SK-N-SH (cell line): Measurements from ENCODE around the gene MBNL1. TPM values are rescaled to one million over a fixed set of nuclear protein-coding genes. Genes with fewer than 3 reads are reported as not detected.
A peak's percentile ranks its signal among the peaks of the same experiment; 100 is the strongest.

Experiments used
- CTCF ChIA-PET: fragments of 300-600, 350-600 bp; formaldehyde crosslinking; extraction: SDS; loops from one replicate; lab custom pipeline; 2021; lab: Yijun Ruan, JAX
- POLR2A ChIA-PET: fragments of 350-600 bp; sonication (Branson Sonifier 250); formaldehyde crosslinking; extraction: SDS; loops from one replicate; lab custom pipeline; 2020; ENCODE audit warnings: antibody characterized with exemption, inconsistent platforms; lab: Yijun Ruan, JAX
- DNase-seq: peaks from one replicate; pipeline ENCODE4 v3.0.0; 2012
- H2AFZ ChIP-seq: fragments of 200-600 bp; sonication (generic); 2 replicates; pipeline ENCODE4 v1.8.1; 2016; ENCODE audit warnings: antibody characterized with exemption, mild to moderate bottlenecking, low read depth
- H3F3A ChIP-seq: fragments of 200-600 bp; sonication (generic); replicated peaks from 2 replicates; pipeline ENCODE3; 2016; ENCODE audit warnings: antibody characterized with exemption, mild to moderate bottlenecking; ENCODE audit not compliant: insufficient read depth
- H3K27ac ChIP-seq, 2 experiments: fragments of 200-500 bp in 1 of 2; fragments of 200-600 bp in 1 of 2; sonication (Bioruptor generic) in 1 of 2; sonication (generic), shearing (Covaris generic) in 1 of 2; 2 replicates each; pipeline versions ENCODE4 v1.5.1 to v1.6.1; 2014 to 2016; ENCODE audit warnings: low read depth in 2 of 2, inconsistent platforms in 1 of 2, low read length in 1 of 2, mild to moderate bottlenecking in 1 of 2, mixed read lengths in 1 of 2
- H3K27me3 ChIP-seq: fragments of 200-600 bp; sonication (generic), shearing (Covaris generic); 2 replicates; pipeline ENCODE4 v1.6.1; 2016; ENCODE audit warnings: mixed run types; ENCODE audit not compliant: insufficient read depth
- H3K36me3 ChIP-seq, 2 experiments: fragments of 200-500 bp in 1 of 2; fragments of 200-600 bp in 1 of 2; sonication (Bioruptor generic) in 1 of 2; sonication (generic) in 1 of 2; replicated peaks in 1 of 2; 2 replicates each; pipeline versions ENCODE3 to v1.5.1; 2014 to 2016; ENCODE audit warnings: low read length in 1 of 2, mild to moderate bottlenecking in 1 of 2; ENCODE audit not compliant: insufficient read depth in 2 of 2, control insufficient read depth in 1 of 2
- H3K4me1 ChIP-seq, 2 experiments: fragments of 200-500 bp in 1 of 2; fragments of 200-600 bp in 1 of 2; sonication (Bioruptor generic) in 1 of 2; sonication (generic), shearing (Covaris generic) in 1 of 2; 2 replicates each; pipeline versions ENCODE4 v1.5.1 to v1.6.1; 2014 to 2016; ENCODE audit warnings: low read depth in 1 of 2, low read length in 1 of 2, mixed run types in 1 of 2; ENCODE audit not compliant: insufficient read depth in 2 of 2, control insufficient read depth in 1 of 2
- H3K4me2 ChIP-seq: fragments of 200-600 bp; sonication (generic), shearing (Covaris generic); 2 replicates; pipeline ENCODE4 v1.6.1; 2017; ENCODE audit warnings: mixed run types
- H3K4me3 ChIP-seq, 2 experiments: fragments of 200-500 bp in 1 of 2; fragments of 200-600 bp in 1 of 2; sonication (Bioruptor generic) in 1 of 2; sonication (generic), shearing (Covaris generic) in 1 of 2; 2 replicates each; pipeline versions ENCODE4 v1.5.1 to v1.8.1; 2014 to 2016; ENCODE audit warnings: low read depth in 2 of 2, inconsistent platforms in 1 of 2, low read length in 1 of 2, mild to moderate bottlenecking in 1 of 2, mixed read lengths in 1 of 2, moderate library complexity in 1 of 2
- H3K79me2 ChIP-seq: fragments of 200-600 bp; sonication (generic); 2 replicates; pipeline ENCODE4 v1.8.1; 2017; ENCODE audit warnings: mild to moderate bottlenecking; ENCODE audit not compliant: insufficient read depth
- H3K9ac ChIP-seq: fragments of 200-600 bp; sonication (generic); 2 replicates; pipeline ENCODE4 v1.6.1; 2017; ENCODE audit warnings: mixed run types
- H3K9me2 ChIP-seq: fragments of 200-600 bp; sonication (generic); 2 replicates; pipeline ENCODE4 v1.6.1; 2017; ENCODE audit warnings: mixed run types
- H3K9me3 ChIP-seq: fragments of 200-600 bp; sonication (generic); 2 replicates; pipeline ENCODE4 v1.6.1; 2017; ENCODE audit warnings: mixed run types, mild to moderate bottlenecking, moderate library complexity
- H4K20me1 ChIP-seq: fragments of 200-600 bp; sonication (generic); 2 replicates; pipeline ENCODE4 v1.6.1; 2017; ENCODE audit warnings: mild to moderate bottlenecking, mixed run types; ENCODE audit not compliant: insufficient read depth
- CHD2 ChIP-seq: fragments of 150-350 bp; IDR thresholded peaks from 2 replicates; pipeline ENCODE4 v1.6.1; 2018; ENCODE audit warnings: low read length; ENCODE audit not compliant: partially characterized antibody
- ELF1 ChIP-seq: IDR thresholded peaks from 2 replicates; pipeline ENCODE4 v1.4.0; 2012
- EP300 ChIP-seq, 2 experiments: IDR thresholded peaks; 2 replicates each; pipeline versions ENCODE4 v1.4.0 to v1.6.1; 2012; ENCODE audit warnings: borderline replicate concordance in 1 of 2, low read depth in 1 of 2, low read length in 1 of 2
- IRF3 ChIP-seq: fragments of 150-350 bp; IDR thresholded peaks from 2 replicates; pipeline ENCODE4 v1.6.1; 2016; ENCODE audit warnings: mild to moderate bottlenecking, low read depth, low read length
- JUND ChIP-seq: IDR thresholded peaks from 2 replicates; pipeline ENCODE4 v1.4.0; 2012
- MAX ChIP-seq: IDR thresholded peaks from 2 replicates; pipeline ENCODE4 v1.4.0; 2012; ENCODE audit warnings: low read depth
- NFIC ChIP-seq: IDR thresholded peaks from 2 replicates; pipeline ENCODE4 v1.4.0; 2012; ENCODE audit warnings: borderline replicate concordance
- NRF1 ChIP-seq: IDR thresholded peaks from 2 replicates; pipeline ENCODE4 v1.6.1; 2012; ENCODE audit warnings: low read depth, mild to moderate bottlenecking, low read length
- PBX3 ChIP-seq: IDR thresholded peaks from 2 replicates; pipeline ENCODE4; 2012
- POLR2AphosphoS5 ChIP-seq: IDR thresholded peaks from 2 replicates; pipeline ENCODE4 v1.6.1; 2012; ENCODE audit warnings: low read depth, low read length
- RAD21 ChIP-seq: IDR thresholded peaks from 2 replicates; pipeline ENCODE4 v1.6.1; 2012; ENCODE audit warnings: mild to moderate bottlenecking, low read length
- RXRA ChIP-seq: IDR thresholded peaks from 2 replicates; pipeline ENCODE4 v1.4.0; 2012; ENCODE audit warnings: low read depth, mild to moderate bottlenecking, borderline replicate concordance
- SMC3 ChIP-seq: IDR thresholded peaks from 2 replicates; pipeline ENCODE4 v1.6.1; 2012; ENCODE audit warnings: low read depth, low read length, improper control_type of control experiment
- TEAD4 ChIP-seq: IDR thresholded peaks from 2 replicates; pipeline ENCODE4 v1.4.0; 2012; ENCODE audit warnings: mild to moderate bottlenecking, borderline replicate concordance; ENCODE audit not compliant: insufficient read depth
- USF2 ChIP-seq: fragments of 150-350 bp; IDR thresholded peaks from 2 replicates; pipeline ENCODE4 v1.6.1; 2017; ENCODE audit warnings: antibody characterized with exemption, low read length, low read depth, borderline replicate concordance
- WGBS: methylation state at CpG from one replicate; pipeline ENCODE4 v1.1.6; 2017; ENCODE audit warnings: low lambda C conversion rate; 5-methylcytosine and 5-hydroxymethylcytosine counted together
- polyA plus RNA-seq, 3 experiments: library from polyadenylated mRNA; depleted of rRNA; stranded (reverse); fragments of >200 nt; gene quantifications; 2 replicates each; pipeline ENCODE4 v1.2.3, GENCODE V29; 2012

The MBNL1 gene
- polyA plus RNA-seq, 1 of the 3 experiments (the other 2 are of a cell fraction), result 44.3 TPM

GRCh38 chr3:152428577-152428976 is 159.8 kb downstream of the MBNL1 start:
- H3K4me2 ChIP-seq, result no peak overlapping the region
- no peaks in the 10 kb centered on the region for H3K9me2 ChIP-seq
- H4K20me1 ChIP-seq, result peaks cover 14% of the 10 kb centered on the region; the same call in 1 of the 2 replicates
- H3K4me3 ChIP-seq, result no peak overlapping the region
- ChIA-PET CTCF (interaction anchor here (1.1 kb wide), 1 partner anchor 15 kb away, joined by 3 read pairs; no protein-coding TSS in a partner anchor), POLR2A (no interaction called here)
- DNase-seq, result no peak
- 100% methylated on average over 3 of the region's 3 CpGs for WGBS
- peaks cover 7 to 17% of the 10 kb centered on the region in 2 experiments for H3K36me3 ChIP-seq
- H3K79me2 ChIP-seq, result peaks cover 88% of the 10 kb centered on the region
- peak overlapping the region in 1 of 2 experiments; percentile 63; a peak in 1 of 4 replicates for H3K27ac ChIP-seq
- H3K9ac ChIP-seq, result no peak overlapping the region
- no peak overlapping the region for H2AFZ ChIP-seq
- peaks cover 10 to 14% of the 10 kb centered on the region in 2 experiments for H3K4me1 ChIP-seq
- H3F3A ChIP-seq, result peaks cover 40% of the 10 kb centered on the region
- no peaks in the 10 kb centered on the region for H3K27me3 ChIP-seq
- no peaks in the 10 kb centered on the region for H3K9me3 ChIP-seq
- TF ChIP-seq ELF1 (no peak), MAX (no peak), NRF1 (no peak), JUND (no peak), IRF3 (no peak), PBX3 (no peak), POLR2AphosphoS5 (no peak), TEAD4 (no peak), CHD2 (no peak), EP300 (IDR thresholded peaks at IDR 0.05; ENCODE audit: borderline replicate concordance in 1 of 2, low read depth in 1 of 2, low read length in 1 of 2) (no peak), RAD21 (no peak), SMC3 (no peak), NFIC (no peak), RXRA (no peak), USF2 (no peak)
- TF ChIP-seq, all 33 proteins: peak for 0
